Anterior cingulate cortex (tissue), 58 donors: ENCODE results near the gene PDZD8.
"Not testable (repeated sequence)": the region's sequence is repeated elsewhere in the genome, so short reads cannot be mapped to it uniquely, and the experiment has no call there.

Experiments
- DNase-seq, 58 donors: peaks; one replicate each; lab custom pipeline; 2025; lab: John Stamatoyannopoulos, UW

Gene PDZD8

DNA sequence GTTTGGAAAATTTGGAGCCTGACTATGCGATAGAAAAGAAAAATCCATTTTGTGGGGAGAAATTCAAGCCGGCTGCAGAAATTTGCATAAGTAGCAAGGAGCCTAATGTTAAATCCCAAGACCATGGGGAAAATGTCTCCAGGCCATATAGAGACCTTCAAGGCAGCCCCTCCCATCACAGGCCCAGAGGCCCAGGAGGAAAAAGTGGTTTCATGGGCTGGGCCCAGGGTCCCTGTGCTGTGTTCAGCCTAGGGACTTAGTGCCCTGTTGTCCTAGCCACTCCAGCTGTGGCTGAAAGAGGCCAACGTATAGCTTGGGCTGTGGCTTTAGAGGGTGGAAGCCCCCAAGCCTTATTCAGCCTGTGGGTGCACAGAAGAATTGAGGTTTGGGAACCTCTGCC lies 71.8 kb downstream of the PDZD8 start:
- not testable (repeated sequence) for DNase-seq

DNA sequence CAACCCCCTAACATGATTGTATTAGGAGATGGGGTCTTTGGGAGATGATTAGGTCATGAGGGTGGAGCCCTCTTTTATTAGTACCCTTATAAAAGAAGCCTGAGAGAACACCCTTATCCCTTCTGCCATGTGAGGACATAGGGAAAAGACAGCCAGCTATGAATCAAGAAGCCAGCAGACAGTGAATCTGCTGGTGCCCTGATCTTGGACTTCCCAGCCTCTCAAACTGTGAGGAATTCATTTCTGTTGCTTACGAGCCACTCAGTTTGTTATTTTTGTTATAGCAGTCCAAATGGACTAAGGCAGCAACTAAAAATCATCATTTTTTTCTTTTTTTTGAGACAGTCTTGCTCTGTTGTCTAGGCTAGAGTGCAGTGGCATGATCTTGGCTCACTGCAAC lies 74.6 kb downstream of the PDZD8 start:
- DNase-seq: no peak

DNA sequence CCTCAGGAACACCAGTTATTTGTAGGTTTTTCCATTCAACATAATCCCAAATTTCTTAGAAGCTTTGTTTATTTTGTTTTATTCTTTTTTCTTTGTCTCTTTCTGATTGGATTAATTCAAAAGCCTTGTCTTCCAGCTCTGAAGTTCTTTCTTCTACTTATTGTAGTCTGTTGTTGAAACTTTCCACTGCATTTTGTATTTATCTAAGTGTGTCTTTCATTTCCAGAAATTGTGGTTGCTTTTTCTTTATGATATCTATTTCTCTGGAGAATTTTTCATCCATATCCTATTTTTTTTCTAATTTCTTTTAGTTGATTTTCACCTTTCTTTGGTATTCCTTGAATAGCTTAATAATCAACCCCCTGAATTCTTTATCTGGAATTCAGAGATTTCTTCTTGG lies 75.8 kb downstream of the PDZD8 start:
- no peak for DNase-seq

DNA sequence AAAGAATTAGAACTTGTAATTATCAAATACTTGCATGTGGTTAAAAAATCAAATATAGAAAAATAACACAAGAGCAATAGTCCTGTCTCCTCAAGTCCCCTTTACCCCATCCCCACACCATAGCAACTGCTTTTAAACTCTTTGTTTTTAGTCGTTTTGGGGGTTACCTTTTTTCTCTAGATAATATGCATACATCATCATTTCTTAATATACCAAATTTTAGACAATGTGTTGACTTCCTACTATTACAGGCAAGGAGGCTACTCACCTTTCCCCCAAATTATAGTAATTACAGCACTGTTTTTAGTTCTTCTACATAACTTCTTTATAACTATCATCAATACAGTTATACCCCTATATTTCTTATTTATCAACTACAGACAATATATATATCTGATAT lies 77.0 kb downstream of the PDZD8 start:
- DNase-seq: no peak

DNA sequence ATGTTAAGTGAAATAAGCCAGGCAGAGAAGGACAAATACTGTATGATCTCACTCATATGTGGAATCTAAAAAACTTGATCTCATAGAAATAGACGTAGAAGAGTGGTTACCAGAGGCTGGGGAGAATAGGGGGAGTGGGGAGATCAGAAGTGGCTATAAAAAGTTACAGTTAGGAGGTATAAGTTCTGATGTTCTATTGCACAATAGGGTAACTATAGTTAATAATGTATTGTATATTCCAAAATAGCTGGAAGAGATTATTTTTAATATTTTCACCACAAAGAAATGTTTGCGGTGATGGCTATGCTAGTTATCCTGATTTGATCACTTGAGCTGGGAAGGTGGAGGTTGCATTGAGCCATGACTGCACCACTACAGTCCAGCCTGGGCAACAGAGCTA lies 80.5 kb downstream of the PDZD8 start:
- DNase-seq: no peak

DNA sequence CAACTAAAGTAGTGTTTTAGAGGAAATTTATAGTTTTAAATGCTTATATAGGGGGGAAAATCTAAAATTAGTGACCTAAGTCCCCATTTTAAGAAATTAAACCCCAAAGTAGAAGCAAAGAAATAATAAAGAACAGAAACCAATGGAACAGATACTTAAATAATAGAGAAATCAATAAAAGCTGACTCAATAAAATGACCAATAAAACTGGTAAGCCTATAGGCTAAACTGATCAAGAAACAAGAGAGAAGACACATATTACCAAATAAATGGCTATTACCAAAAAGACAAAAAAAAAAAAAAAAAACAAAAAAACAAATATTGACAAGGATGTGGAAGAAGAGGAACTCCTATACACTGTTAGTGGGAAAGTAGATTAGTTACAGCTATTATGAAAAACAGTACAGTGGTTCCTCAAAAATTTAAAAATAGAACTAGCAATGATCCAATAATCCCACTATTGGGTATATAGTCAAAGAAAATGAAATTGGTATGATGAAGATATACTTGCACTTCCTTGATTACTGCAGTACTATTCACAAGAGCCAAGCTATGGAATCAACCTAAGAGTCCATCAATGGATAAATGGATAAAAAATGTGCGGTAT lies 81.1 kb downstream of the PDZD8 start:
- DNase-seq: no peak

DNA sequence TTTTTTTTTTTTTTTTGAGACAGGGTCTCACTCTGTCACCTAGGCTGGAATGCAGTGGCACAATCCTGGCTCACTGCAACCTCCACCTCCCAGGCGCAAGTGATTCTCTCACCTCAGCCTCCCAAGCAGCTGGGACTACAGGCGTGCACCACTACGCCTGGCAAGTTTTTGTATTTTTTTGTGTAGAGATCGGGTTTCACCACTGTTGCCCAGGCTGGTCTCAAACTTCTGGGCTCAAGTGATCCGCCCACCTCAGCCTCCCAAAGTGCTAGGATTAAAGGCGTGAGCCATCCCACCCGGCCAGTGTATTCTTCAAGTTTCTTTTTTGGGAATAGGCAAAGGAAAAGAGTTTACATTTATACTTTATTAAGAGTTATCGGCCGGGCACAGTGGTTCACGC lies 84.4 kb downstream of the PDZD8 start:
- DNase-seq: not testable (repeated sequence)

DNA sequence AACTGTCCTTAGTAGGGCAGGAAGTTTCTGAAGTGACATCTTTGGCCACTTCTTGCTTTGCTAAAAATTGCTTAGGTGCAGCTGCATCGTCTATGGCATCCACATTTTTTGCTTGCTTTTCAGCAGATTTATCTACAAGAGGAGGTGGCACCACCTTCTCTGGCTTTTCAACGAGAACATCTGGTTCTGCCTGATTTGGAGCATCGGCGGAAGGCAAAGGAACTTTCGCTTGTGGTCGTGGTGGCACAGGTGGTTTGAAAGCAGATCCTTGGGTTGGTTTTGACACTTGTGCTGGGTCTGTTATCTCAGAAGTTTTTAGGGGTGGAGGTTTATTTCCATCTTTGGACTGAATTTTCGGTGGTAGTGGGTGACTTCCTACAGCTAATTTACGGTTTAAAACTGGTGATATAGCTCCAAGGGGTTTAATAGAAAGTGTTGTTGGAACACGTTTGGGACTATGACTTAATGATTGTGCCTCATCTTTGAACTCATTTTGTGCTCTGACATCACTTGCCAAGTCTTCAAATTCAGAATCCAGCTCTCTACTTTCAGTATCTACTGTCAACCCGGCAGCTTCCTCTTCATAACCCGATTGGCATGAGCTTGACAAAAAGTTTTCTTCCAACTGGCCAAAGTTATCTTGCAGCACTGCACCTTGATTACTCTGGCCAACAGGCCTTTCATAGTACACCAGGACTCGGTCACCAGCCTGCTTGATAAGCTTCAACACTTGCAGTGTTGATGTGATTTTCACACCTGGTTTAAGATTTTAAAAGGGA lies 90.3 kb downstream of the PDZD8 start:
- DNase-seq: no peak

DNA sequence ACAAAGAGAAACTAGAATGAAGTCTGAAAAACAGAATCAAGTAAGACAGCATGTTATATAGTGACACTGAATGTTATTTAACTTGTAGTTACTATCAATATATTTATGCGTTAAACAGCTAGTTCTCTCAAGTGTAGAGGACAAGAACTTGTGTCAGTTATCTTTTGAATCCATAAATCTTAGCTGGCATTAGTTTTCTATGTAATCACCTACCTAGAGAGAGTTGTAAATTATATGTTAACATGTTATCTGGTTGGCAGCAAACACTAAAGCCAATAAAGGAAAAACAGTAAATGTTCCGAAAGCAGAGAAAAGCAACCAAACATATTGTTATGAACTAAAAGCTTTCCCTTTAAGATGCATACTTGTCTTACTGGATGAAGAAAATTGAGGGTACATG lies 97.6 kb downstream of the PDZD8 start:
- DNase-seq: no peak

DNA sequence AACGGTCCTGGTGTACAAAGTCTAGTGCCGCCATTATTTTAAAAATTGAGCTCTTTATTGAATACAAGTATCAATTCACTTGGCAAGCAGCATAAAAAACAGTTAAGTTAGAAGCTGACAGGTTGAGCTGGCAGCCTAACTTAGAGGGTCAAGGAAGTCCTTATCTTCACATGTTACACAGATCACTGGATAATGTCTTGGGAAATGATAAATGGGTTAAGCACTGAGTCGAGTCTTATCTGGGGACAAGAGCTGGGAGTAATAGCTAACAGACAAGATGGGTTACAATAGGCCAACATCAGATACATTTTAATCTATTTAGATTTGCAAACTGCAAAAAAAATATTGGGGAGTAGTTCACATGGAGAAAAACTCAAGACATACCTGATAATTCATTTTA lies 100.1 kb downstream of the PDZD8 start:
- no peak for DNase-seq

DNA sequence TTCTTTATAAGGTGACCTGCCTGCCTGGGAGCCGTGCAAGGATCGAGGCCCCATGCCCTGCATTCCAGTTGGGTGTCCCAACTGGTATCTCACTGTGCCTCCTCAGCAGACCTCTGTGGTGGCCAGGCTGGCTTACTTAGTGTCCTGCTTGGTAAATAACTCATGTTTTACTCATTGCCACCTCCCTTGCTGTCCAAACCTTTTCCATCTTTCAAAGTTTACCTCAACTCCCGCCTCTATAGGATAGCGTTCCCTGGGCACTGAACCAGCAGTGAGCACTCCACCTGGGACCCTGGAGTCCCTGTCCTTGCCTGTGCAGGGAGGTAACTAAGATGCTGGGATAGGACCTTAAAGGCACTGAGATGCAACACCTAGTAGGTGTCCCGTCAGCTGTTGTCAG lies 100.7 kb downstream of the PDZD8 start:
- no peak for DNase-seq

DNA sequence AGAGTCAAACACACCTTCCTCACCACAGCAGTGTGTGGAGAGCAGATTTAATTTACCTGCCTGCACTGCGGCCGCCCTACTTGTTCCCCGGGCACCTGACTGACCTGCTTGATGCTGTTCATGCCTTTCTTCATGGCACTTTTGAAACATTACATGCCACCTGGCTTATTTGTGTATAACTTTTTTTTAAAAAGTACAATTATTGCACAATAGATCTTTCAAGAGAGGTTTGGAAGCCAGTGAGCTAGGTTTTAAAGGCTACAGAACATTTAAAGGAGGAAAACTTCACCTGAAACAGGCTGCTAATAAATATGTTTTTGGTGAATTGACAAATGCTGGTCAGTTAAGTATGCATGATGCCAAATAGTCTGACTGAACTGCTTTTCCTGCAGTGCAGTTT lies 101.3 kb downstream of the PDZD8 start:
- no peak for DNase-seq

DNA sequence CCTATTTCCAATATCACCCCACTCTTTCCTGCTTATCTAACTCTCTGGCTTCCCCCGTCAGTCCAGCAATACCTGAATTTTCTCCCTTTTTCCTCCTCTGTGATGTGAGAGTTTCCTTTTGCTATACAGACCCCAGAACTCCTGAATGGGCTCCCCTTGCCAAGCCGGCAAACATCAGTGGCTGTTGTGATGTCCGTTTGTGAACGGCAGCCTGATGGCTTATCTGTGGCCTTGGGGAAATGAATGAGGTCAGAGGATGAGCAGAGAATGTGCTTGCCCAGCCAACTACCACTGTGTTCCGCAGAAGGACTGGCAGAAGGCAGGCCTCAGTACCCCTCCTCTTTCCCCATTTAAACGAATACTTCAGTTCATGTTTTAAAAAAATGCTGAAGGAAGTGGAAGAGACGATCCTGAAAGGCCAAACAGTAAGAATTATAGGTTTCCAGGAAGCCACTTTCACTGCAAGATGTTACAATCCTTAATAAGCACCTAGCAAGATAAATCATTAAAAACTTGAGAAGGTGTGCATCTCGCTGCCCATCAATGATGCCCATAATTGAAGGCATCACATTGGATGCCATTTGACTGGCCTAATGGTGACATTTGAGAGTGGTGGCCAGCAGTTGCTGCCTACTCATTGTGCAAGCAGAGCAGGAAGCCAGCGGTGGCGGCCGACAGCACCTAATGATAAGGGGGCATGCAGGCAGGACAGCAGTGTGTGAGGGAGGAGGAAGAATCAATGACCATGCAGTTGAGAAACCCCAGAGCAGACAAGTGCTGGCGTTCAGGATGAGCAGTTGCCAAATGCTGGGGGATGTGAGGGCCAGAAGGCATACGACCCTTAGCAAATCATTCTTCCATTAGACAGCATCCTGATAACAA lies 102.8 kb downstream of the PDZD8 start:
- no peak for DNase-seq

DNA sequence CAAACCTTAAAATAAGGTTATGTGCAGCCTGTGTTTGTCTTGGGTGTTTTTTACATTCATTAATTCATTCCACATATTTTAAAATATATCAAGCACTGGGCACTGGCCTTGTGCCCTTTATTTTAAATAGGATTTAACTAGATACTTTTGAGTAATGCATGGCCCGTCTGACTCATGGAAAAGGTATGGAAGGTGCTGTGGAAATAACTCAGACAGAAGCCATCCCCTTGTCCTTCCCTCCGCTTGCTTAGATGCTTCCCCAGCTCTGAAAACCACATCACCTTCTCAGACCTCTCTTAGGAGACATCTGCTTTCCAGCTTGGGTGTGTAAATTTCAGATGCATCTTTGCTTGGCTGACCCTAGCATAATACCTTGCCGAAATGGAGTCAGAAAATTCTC lies 103.8 kb downstream of the PDZD8 start:
- DNase-seq: no peak

DNA sequence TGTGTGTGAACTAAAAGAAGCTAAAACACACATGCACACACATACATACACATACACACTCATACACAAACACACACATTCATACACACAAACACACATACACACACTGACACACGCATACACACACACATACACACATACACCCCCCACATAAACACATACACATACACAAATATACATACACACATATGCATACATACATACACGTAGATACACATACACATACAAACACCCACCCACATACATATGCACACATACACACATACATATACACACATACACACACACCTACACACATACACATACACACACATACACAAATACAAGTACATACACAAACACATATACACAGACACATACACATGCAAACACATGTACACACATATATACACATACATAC lies 106.3 kb downstream of the PDZD8 start:
- DNase-seq: no peak

DNA sequence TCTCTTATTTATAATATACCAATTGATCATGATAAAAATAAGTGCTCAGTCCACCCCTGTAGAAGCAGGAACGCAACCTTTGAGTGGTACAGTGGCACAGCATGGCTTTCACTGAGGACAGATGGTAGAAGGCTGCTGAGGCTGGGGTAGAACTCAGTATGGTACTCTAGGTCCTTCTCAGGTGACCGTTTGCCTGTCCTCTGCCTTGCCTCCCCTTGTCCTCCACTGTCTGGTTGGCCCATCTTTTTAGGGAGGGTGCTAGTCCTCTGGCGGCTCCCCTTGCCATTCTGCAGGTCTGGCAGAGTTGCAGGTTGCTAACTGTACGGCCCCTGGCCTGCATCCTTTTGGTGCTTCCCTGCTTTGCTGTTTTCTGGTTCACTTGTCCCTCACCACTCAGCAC lies 107.0 kb downstream of the PDZD8 start:
- DNase-seq: no peak

DNA sequence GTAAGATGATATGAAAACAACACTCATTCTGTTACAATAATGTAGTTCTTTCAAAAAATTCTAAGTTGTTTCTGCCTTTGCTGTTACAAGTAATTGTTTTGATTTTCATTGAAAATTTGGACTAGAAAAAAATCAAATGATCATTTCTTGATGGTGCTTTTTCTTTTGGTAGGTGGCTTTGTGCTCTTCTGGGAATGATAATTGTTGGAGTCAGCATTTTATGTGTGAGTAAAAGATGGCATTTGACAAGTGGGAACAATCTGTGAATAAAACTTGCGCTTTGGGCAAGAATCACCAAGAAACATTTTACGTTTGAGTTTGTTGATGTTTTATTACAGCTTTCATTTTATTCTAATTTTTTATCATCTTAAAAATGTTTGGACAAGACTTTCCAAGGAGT lies 108.4 kb downstream of the PDZD8 start:
- no peak for DNase-seq

DNA sequence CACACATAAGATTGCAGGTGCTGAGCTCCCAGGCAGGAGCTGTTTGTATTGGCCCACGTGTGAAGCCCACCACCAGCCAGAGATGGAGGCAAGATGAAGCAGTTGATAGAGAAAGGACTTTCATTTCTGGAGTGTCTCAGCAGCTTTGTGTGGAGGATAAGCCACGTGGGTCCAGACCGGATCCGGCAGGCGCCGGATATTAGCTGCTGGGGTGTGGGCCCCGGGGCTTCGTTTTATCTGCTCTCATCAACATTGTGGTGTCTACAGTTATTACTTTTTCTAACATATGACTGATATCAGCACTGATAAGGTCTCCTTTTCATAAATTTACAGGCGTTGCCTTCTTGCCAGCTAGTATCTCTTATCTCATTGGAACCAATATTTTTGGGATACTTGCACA lies 108.8 kb downstream of the PDZD8 start:
- no peak for DNase-seq

DNA sequence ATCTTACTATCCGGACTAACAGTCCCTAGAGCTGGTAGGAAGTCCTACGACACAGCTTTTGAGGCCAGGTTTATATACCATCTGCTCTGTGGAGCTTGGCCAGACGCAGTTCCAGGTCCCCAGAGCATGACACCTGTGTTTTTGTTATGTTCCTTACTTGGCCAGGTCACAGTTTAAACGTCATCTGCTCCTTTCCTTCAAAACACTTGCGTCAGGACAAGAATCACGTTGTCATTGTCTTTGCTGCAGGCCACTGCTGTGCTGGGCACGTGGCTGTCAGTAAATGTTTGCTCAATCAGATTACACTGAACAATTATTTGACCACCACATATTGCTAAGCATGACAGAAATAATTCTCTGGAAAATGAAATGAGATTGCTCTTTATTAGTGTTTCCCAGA lies 110.5 kb downstream of the PDZD8 start:
- DNase-seq: no peak

DNA sequence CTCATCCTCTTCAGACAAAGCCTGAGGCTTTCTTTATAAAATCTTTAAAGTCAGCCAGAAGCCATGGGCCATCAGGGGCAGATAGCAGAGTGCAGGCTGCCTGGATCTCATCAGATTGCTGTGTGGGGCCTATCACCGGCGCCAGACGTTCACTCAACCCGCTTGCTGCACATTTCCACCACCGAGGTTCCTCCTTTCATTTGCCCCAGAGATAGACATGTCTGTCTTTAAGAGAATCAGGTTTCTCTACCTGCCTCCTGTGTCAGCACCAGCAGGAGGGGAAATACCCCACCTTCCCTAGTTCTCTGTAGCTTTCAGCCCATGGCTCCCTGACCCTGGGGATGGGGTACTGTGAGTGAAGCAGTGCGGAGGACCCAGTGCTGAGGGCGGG lies 112.3 kb downstream of the PDZD8 start:
- DNase-seq: no peak

DNA sequence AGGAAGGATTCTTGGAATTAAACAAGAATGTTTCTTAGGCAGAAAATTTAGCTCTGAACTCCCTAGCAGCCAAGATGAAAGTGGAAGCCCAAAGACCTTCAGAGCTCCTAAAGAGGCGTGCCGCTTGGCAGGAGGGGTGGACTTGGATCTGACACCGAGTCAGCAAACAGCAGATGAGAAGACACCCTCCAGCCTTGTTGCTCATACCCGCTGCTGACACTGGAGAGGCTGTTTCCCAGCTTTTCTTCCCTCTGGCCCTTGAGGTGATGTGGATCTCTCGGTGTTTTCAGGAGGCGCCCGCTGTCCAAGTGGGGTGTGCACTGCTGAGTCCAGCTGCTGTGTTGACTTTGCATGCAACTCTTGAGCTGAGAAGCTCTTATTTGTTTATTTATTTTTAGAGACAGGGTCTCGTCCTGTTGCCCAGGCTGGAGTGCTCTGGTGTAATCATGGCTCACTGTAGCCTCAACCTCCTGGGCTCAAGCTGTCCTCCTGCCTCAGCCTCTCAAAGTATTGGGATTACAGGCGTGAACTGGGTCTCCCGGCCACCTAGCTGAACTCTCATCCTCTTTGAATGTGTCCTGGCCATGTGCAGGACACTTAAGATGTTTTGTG lies 112.8 kb downstream of the PDZD8 start:
- DNase-seq: no peak
